HCT116 (cell line): ENCODE data around the gene PKNOX2. TPM values are rescaled to one million over a fixed set of nuclear protein-coding genes. Genes with fewer than 3 reads are reported as not detected.

Source experiments
- ATAC-seq: fragments of 200-7000 bp; cut with Tn5 transposase; 2 replicates; pipeline ENCODE4 v1.9.1; 2020; ENCODE audit warnings: mild to moderate bottlenecking, moderate library complexity
- BruUV-seq: library from RNA; stranded (reverse); fragments of 400-500 nt; replicated peaks from 2 replicates; lab custom pipeline; 2021; lab: Mats Ljungman, UMichigan
- CTCF ChIA-PET: fragments of 300-600 bp; sonication (Branson Sonifier 250); formaldehyde crosslinking; loops from one replicate; lab custom pipeline; 2021; ENCODE audit warnings: antibody characterized with exemption; lab: Charles Lee
- POLR2A ChIA-PET: fragments of 300-600, 350-600 bp; sonication (Branson Sonifier 250); formaldehyde crosslinking; loops from one replicate; lab custom pipeline; 2021; ENCODE audit warnings: antibody characterized with exemption; lab: Charles Lee
- RAD21 ChIA-PET, 2 experiments: fragments of 300-600 bp; sonication (Branson Sonifier 250); formaldehyde crosslinking; loops; one replicate each; lab custom pipeline; 2023; ENCODE audit warnings: low total read pairs in 2 of 2; ENCODE audit not compliant: uncharacterized antibody in 2 of 2, unreplicated experiment in 2 of 2, low non-redundant PET in 1 of 2; lab: Charles Lee
- DNase-seq: peaks from one replicate; pipeline ENCODE4 v3.0.0-alpha.2; 2010; ENCODE audit warnings: low read depth, low spot score
- H2AFZ ChIP-seq: fragments of 200-600 bp; shearing (Covaris generic), sonication (generic); 2 replicates; pipeline ENCODE4 v1.6.1; 2017; ENCODE audit warnings: low read depth, mixed run types, mixed read lengths, antibody characterized with exemption, low read length; ENCODE audit not compliant: poor library complexity, severe bottlenecking
- H3K27ac ChIP-seq: 2 replicates; pipeline ENCODE4 v1.5.1; 2012; ENCODE audit warnings: low read depth, low read length
- H3K27me3 ChIP-seq: fragments of 200-600 bp; sonication (generic); 2 replicates; pipeline ENCODE4 v1.6.1; 2016; ENCODE audit warnings: mixed run types, low read length, mixed read lengths; ENCODE audit not compliant: insufficient read depth
- H3K36me3 ChIP-seq, 2 experiments: fragments of 200-500 bp in 1 of 2; fragments of 200-600 bp in 1 of 2; sonication (Bioruptor generic) in 1 of 2; sonication (generic) in 1 of 2; 2 replicates each; pipeline versions ENCODE4 v1.5.1 to v1.6.1; 2014 to 2016; ENCODE audit warnings: low read length in 2 of 2, inconsistent platforms in 1 of 2, mixed read lengths in 1 of 2, mixed run types in 1 of 2; ENCODE audit not compliant: insufficient read depth in 2 of 2, control insufficient read depth in 1 of 2
- H3K4me1 ChIP-seq, 2 experiments: fragments of 200-600 bp in 1 of 2; sonication (generic) in 1 of 2; 2 replicates each; pipeline versions ENCODE4 v1.5.1 to v1.6.1; 2012 to 2017; ENCODE audit warnings: low read length in 2 of 2, inconsistent platforms in 1 of 2, mild to moderate bottlenecking in 1 of 2, mixed read lengths in 1 of 2, mixed run types in 1 of 2, moderate library complexity in 1 of 2; ENCODE audit not compliant: insufficient read depth in 2 of 2, control insufficient read depth in 1 of 2
- H3K4me2 ChIP-seq: fragments of 200-600 bp; sonication (generic); 2 replicates; pipeline ENCODE4 v1.6.1; 2017; ENCODE audit warnings: mixed run types, low read length, mixed read lengths
- H3K4me3 ChIP-seq, 2 experiments: fragments of 200-600 bp in 1 of 2; sonication (generic) in 1 of 2; replicated peaks in 1 of 2; 2 replicates each; pipeline ENCODE4 v1.5.1; 2011 to 2016; ENCODE audit warnings: low read length in 2 of 2, control low read depth in 1 of 2, low read depth in 1 of 2, mild to moderate bottlenecking in 1 of 2, mixed read lengths in 1 of 2, mixed run types in 1 of 2
- H3K79me2 ChIP-seq: fragments of 200-600 bp; sonication (generic); 2 replicates; pipeline ENCODE4 v1.6.1; 2017; ENCODE audit warnings: mild to moderate bottlenecking, mixed run types, low read length, moderate library complexity, mixed read lengths; ENCODE audit not compliant: insufficient read depth
- H3K9ac ChIP-seq: fragments of 200-600 bp; sonication (generic); 2 replicates; pipeline ENCODE4 v1.6.1; 2016; ENCODE audit warnings: low read length, mixed read lengths
- H3K9me2 ChIP-seq: fragments of 200-600 bp; sonication (generic), shearing (Covaris generic); 2 replicates; pipeline ENCODE4 v1.6.1; 2017; ENCODE audit warnings: mixed run types, mild to moderate bottlenecking, moderate library complexity; ENCODE audit not compliant: insufficient read depth
- H3K9me3 ChIP-seq, 2 experiments: fragments of 200-500 bp in 1 of 2; fragments of 200-600 bp in 1 of 2; sonication (Bioruptor generic) in 1 of 2; sonication (generic) in 1 of 2; 2 replicates each; pipeline ENCODE4 v1.6.1; 2014 to 2017; ENCODE audit warnings: low read length in 2 of 2, mixed read lengths in 2 of 2, inconsistent platforms in 1 of 2, low read depth in 1 of 2, mild to moderate bottlenecking in 1 of 2, mixed run types in 1 of 2, moderate library complexity in 1 of 2; ENCODE audit not compliant: control insufficient read depth in 1 of 2, insufficient read depth in 1 of 2
- H4K20me1 ChIP-seq: fragments of 200-600 bp; sonication (generic), shearing (Covaris generic); 2 replicates; pipeline ENCODE4 v1.6.1; 2017; ENCODE audit warnings: mixed run types, mild to moderate bottlenecking, moderate library complexity; ENCODE audit not compliant: insufficient read depth
- CBX3 ChIP-seq: IDR thresholded peaks from 2 replicates; pipeline ENCODE4 v1.6.1; 2012; ENCODE audit warnings: low read depth
- EGR1 ChIP-seq: IDR thresholded peaks from 2 replicates; pipeline ENCODE4 v1.6.1; 2012; ENCODE audit warnings: low read depth
- EZH2phosphoT487 ChIP-seq: fragments of 200-600 bp; IDR thresholded peaks from 2 replicates; pipeline ENCODE4 v1.6.1; 2018; ENCODE audit warnings: antibody characterized with exemption, borderline replicate concordance
- FOSL1 ChIP-seq: IDR thresholded peaks from 2 replicates; pipeline ENCODE4 v1.6.1; 2012; ENCODE audit warnings: low read depth
- POLR2AphosphoS5 ChIP-seq: IDR thresholded peaks from 2 replicates; pipeline ENCODE4 v1.6.1; 2011; ENCODE audit warnings: mild to moderate bottlenecking, low read depth, low read length, moderate library complexity
- RAD21 ChIP-seq: IDR thresholded peaks from 2 replicates; pipeline ENCODE4 v1.6.1; 2012; ENCODE audit warnings: low read depth, mild to moderate bottlenecking
- SP1 ChIP-seq: IDR thresholded peaks from 2 replicates; pipeline ENCODE4 v1.6.1; 2012; ENCODE audit warnings: low read depth
- TCF7L2 ChIP-seq: IDR thresholded peaks from 2 replicates; pipeline ENCODE4 v1.7.0; 2011; ENCODE audit warnings: borderline replicate concordance, inconsistent platforms; ENCODE audit not compliant: insufficient read depth, insufficient read length; ENCODE audit errors: extremely low read depth
- ZFX ChIP-seq: fragments of 450-650 bp; IDR thresholded peaks from 2 replicates; pipeline ENCODE4 v1.6.1; 2017
- ZNF274 ChIP-seq: fragments of 200-500 bp; sonication (Bioruptor generic); IDR thresholded peaks from 2 replicates; pipeline ENCODE4 v1.6.1; 2014; ENCODE audit warnings: mild to moderate bottlenecking, low read depth, low read length, inconsistent platforms
- intact Hi-C: fragments of 100-400 bp; cut with micrococcal nuclease; formaldehyde crosslinking; loops from 2 replicates; pipeline ENCODE4 v1.10.0; 2022
- total RNA-seq: library from RNA; stranded (reverse); gene quantifications from one replicate; pipeline ENCODE4 v1.2.1, GENCODE V29; 2021; ENCODE audit not compliant: unreplicated experiment
- TF ChIP-seq, protein P1 (sequence below), 3 experiments: fragments of 200-600 bp in 1 of 3; sonication (generic) in 1 of 3; IDR thresholded peaks in 2 of 3; conservative IDR thresholded peaks in 1 of 3; 2 replicates each; pipeline ENCODE4 v1.5.1; 2012 to 2017; ENCODE audit warnings: low read depth in 2 of 3, low read length in 2 of 3, antibody characterized with exemption in 1 of 3, borderline replicate concordance in 1 of 3, control low read depth in 1 of 3, mild to moderate bottlenecking in 1 of 3, mixed read lengths in 1 of 3, mixed run types in 1 of 3, moderate library complexity in 1 of 3; ENCODE audit not compliant: insufficient read depth in 1 of 3
- TF ChIP-seq, protein P2 (sequence below): IDR thresholded peaks from 2 replicates; pipeline ENCODE4 v1.6.1; 2012; ENCODE audit warnings: low read depth
- TF ChIP-seq, protein P3 (sequence below): IDR thresholded peaks from 2 replicates; pipeline ENCODE4 v1.6.1; 2011; ENCODE audit warnings: mild to moderate bottlenecking, low read length, moderate library complexity; ENCODE audit not compliant: insufficient replicate concordance; ENCODE audit errors: extremely low read depth
- TF ChIP-seq, protein P4 (sequence below): IDR thresholded peaks from 2 replicates; pipeline ENCODE4 v1.6.1; 2012
- TF ChIP-seq, protein P5 (sequence below): IDR thresholded peaks from 2 replicates; pipeline ENCODE4 v1.6.1; 2012

The PKNOX2 gene
- total RNA-seq, 1 experiment from 2014 or later: 0.20 TPM

DNA sequence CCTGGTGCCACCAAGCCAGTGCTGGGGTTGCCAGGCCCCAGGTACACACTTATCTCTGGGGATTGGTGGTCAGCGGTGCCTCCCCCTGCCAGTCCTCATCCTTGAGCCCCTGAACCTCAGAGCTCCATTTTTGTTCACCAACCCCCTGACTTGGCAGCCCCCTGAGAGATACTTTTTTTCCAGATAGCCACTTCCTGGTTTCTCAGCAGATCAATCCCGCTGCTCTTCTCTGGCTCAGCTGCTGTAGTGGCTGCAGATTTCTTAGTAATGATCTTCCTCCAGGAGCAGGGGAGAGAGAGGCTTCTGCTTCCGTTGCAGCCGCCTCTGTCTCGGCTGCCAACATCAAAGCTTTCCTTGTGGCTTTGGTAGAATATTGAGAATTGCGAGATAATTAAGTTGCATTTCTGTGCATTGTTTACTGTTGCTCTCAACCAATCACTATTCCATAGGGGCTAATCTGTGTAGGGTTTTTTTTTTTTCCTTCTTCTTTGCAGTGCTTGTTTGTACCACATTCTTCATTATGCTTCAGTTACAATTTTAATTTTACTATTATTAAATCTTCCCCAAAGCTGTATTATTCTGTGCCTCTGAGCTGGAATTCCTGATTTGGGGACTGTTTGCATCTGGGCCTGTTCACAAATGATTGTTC, 92.1 kb downstream of the PKNOX2 start:
- TF ChIP-seq, protein P1, sequence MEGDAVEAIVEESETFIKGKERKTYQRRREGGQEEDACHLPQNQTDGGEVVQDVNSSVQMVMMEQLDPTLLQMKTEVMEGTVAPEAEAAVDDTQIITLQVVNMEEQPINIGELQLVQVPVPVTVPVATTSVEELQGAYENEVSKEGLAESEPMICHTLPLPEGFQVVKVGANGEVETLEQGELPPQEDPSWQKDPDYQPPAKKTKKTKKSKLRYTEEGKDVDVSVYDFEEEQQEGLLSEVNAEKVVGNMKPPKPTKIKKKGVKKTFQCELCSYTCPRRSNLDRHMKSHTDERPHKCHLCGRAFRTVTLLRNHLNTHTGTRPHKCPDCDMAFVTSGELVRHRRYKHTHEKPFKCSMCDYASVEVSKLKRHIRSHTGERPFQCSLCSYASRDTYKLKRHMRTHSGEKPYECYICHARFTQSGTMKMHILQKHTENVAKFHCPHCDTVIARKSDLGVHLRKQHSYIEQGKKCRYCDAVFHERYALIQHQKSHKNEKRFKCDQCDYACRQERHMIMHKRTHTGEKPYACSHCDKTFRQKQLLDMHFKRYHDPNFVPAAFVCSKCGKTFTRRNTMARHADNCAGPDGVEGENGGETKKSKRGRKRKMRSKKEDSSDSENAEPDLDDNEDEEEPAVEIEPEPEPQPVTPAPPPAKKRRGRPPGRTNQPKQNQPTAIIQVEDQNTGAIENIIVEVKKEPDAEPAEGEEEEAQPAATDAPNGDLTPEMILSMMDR (IDR thresholded peaks at IDR 0.05 in 2 of 3, conservative IDR thresholded peaks at IDR 0.05 in 1 of 3; ENCODE audit: borderline replicate concordance in 1 of 3, insufficient read depth in 1 of 3, low read depth in 2 of 3, low read length in 2 of 3): no peak
- no peak for TF ChIP-seq TCF7L2
- TF ChIP-seq, protein P2, sequence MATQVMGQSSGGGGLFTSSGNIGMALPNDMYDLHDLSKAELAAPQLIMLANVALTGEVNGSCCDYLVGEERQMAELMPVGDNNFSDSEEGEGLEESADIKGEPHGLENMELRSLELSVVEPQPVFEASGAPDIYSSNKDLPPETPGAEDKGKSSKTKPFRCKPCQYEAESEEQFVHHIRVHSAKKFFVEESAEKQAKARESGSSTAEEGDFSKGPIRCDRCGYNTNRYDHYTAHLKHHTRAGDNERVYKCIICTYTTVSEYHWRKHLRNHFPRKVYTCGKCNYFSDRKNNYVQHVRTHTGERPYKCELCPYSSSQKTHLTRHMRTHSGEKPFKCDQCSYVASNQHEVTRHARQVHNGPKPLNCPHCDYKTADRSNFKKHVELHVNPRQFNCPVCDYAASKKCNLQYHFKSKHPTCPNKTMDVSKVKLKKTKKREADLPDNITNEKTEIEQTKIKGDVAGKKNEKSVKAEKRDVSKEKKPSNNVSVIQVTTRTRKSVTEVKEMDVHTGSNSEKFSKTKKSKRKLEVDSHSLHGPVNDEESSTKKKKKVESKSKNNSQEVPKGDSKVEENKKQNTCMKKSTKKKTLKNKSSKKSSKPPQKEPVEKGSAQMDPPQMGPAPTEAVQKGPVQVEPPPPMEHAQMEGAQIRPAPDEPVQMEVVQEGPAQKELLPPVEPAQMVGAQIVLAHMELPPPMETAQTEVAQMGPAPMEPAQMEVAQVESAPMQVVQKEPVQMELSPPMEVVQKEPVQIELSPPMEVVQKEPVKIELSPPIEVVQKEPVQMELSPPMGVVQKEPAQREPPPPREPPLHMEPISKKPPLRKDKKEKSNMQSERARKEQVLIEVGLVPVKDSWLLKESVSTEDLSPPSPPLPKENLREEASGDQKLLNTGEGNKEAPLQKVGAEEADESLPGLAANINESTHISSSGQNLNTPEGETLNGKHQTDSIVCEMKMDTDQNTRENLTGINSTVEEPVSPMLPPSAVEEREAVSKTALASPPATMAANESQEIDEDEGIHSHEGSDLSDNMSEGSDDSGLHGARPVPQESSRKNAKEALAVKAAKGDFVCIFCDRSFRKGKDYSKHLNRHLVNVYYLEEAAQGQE: no peak
- TF ChIP-seq EZH2phosphoT487: no peak
- TF ChIP-seq, protein P3, sequence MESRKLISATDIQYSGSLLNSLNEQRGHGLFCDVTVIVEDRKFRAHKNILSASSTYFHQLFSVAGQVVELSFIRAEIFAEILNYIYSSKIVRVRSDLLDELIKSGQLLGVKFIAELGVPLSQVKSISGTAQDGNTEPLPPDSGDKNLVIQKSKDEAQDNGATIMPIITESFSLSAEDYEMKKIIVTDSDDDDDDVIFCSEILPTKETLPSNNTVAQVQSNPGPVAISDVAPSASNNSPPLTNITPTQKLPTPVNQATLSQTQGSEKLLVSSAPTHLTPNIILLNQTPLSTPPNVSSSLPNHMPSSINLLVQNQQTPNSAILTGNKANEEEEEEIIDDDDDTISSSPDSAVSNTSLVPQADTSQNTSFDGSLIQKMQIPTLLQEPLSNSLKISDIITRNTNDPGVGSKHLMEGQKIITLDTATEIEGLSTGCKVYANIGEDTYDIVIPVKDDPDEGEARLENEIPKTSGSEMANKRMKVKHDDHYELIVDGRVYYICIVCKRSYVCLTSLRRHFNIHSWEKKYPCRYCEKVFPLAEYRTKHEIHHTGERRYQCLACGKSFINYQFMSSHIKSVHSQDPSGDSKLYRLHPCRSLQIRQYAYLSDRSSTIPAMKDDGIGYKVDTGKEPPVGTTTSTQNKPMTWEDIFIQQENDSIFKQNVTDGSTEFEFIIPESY: no peak
- no peak for TF ChIP-seq FOSL1
- no peak for TF ChIP-seq POLR2AphosphoS5
- TF ChIP-seq ZFX: no peak
- no peak for TF ChIP-seq RAD21
- no peak for TF ChIP-seq ZNF274
- TF ChIP-seq, protein P4, sequence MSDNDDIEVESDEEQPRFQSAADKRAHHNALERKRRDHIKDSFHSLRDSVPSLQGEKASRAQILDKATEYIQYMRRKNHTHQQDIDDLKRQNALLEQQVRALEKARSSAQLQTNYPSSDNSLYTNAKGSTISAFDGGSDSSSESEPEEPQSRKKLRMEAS: no peak
- TF ChIP-seq, protein P5, sequence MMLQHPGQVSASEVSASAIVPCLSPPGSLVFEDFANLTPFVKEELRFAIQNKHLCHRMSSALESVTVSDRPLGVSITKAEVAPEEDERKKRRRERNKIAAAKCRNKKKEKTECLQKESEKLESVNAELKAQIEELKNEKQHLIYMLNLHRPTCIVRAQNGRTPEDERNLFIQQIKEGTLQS: no peak
- no peak for TF ChIP-seq SP1
- no peak for TF ChIP-seq CBX3
- TF ChIP-seq EGR1: no peak
- no peaks in the 10 kb centered on the region for H3K27me3 ChIP-seq
- CTCF ChIA-PET: no interaction called here
- H3K79me2 ChIP-seq: no peaks in the 10 kb centered on the region
- no peak overlapping the region for H3K4me3 ChIP-seq
- no peaks in the 10 kb centered on the region for H3K36me3 ChIP-seq
- no peak overlapping the region for H2AFZ ChIP-seq
- no peak overlapping the region for H3K4me2 ChIP-seq
- DNase-seq: no peak
- no peaks in the 10 kb centered on the region for H3K9me2 ChIP-seq
- intact Hi-C loops: no loop called here
- RAD21 ChIA-PET: no interaction called here
- BruUV-seq: no TSS peak
- POLR2A ChIA-PET: no interaction called here
- ATAC-seq: no peak
- no peaks in the 10 kb centered on the region for H4K20me1 ChIP-seq
- no peak overlapping the region for H3K27ac ChIP-seq
- H3K4me1 ChIP-seq: no peaks in the 10 kb centered on the region
- H3K9ac ChIP-seq: no peak overlapping the region
- no peaks in the 10 kb centered on the region for H3K9me3 ChIP-seq
